Muscle of leg (tissue), 11 donors: ENCODE results near the gene KDSR. TPM values are rescaled to one million over a fixed set of nuclear protein-coding genes. Genes with fewer than 3 reads are reported as not detected.

ENCODE experiments used
- DNase-seq: peaks from one replicate; pipeline ENCODE4 v3.0.0; 2013
- H3K27ac ChIP-seq: one replicate; pipeline ENCODE4 v1.5.1; 2013; ENCODE audit warnings: mild to moderate bottlenecking, low read length, control low read depth
- H3K27me3 ChIP-seq: one replicate; pipeline ENCODE4 v1.6.1; 2013; ENCODE audit warnings: low read length; ENCODE audit not compliant: control insufficient read depth, insufficient read depth
- H3K36me3 ChIP-seq: one replicate; pipeline ENCODE4 v1.6.1; 2013; ENCODE audit warnings: low read length; ENCODE audit not compliant: control insufficient read depth, insufficient read depth
- H3K4me1 ChIP-seq: one replicate; pipeline ENCODE4 v1.6.1; 2013; ENCODE audit warnings: low read length; ENCODE audit not compliant: control insufficient read depth, insufficient read depth
- H3K4me3 ChIP-seq: one replicate; pipeline ENCODE4 v1.5.1; 2013; ENCODE audit warnings: low read length, control low read depth
- H3K9me3 ChIP-seq: replicated peaks from 2 replicates; pipeline ENCODE4 v1.6.1; 2013; ENCODE audit warnings: low read depth, low read length; ENCODE audit not compliant: control insufficient read depth
- WGBS: methylation state at CpG from one replicate; pipeline ENCODE4 v1.1.5; 2013; ENCODE audit warnings: missing lambda C conversion rate; ENCODE audit not compliant: insufficient coverage; 5-methylcytosine and 5-hydroxymethylcytosine counted together
- polyA plus RNA-seq, 8 donors: library from polyadenylated mRNA; unstranded; fragments of 120-200 nt; gene quantifications; one replicate each; pipeline versions ENCODE4 v1.2.1 to v1.2.3, GENCODE V29; 2013; ENCODE audit warnings: inconsistent platforms in 1 of 8, low replicate concordance in 1 of 8; ENCODE audit not compliant: insufficient read length in 8 of 8, insufficient read depth in 1 of 8
- total RNA-seq: library from RNA; stranded (reverse); fragments of 120-200 nt; gene quantifications from one replicate; pipeline ENCODE4 v1.2.4, GENCODE V29; 2013

Gene KDSR
- total and polyA plus RNA-seq, 9 donors, result 13.9 to 34.7 (median 24.7) TPM

- WGBS, result 21% methylated on average over 4 of the region's 14 CpGs
These were observed 81.9 kb downstream of the KDSR start for GRCh38 chr18:63284827-63285733.

GRCh38 chr18:63284173-63284799, 82.7 kb downstream of the KDSR start:
- H3K4me1 ChIP-seq, result peaks cover 27% of the 10 kb centered on the region
- no peaks in the 10 kb centered on the region for H3K27me3 ChIP-seq
- H3K4me3 ChIP-seq, result no peak overlapping the region
- peak overlapping the region; percentile 52 for H3K27ac ChIP-seq
- H3K36me3 ChIP-seq, result no peaks in the 10 kb centered on the region
- DNase-seq, result no peak
- no peaks in the 10 kb centered on the region for H3K9me3 ChIP-seq
- WGBS, result 80% methylated on average over 1 of the region's 5 CpGs

More at GRCh38 chr18:63284827-63285733, 81.9 kb downstream of the KDSR start:
- DNase-seq, result peak; percentile 87
- H3K27ac ChIP-seq, result peak overlapping the region; percentile 62
- no peaks in the 10 kb centered on the region for H3K27me3 ChIP-seq
- no peaks in the 10 kb centered on the region for H3K9me3 ChIP-seq
- no peaks in the 10 kb centered on the region for H3K36me3 ChIP-seq
- peaks cover 28% of the 10 kb centered on the region for H3K4me1 ChIP-seq
- H3K4me3 ChIP-seq, result no peak overlapping the region

- no peaks in the 10 kb centered on the region for H3K36me3 ChIP-seq
- no peaks in the 10 kb centered on the region for H3K27me3 ChIP-seq
- peaks cover 27% of the 10 kb centered on the region for H3K4me1 ChIP-seq
- DNase-seq, result peak; percentile 88
- peak overlapping the region; percentile 52 for H3K27ac ChIP-seq
- H3K9me3 ChIP-seq, result no peaks in the 10 kb centered on the region
- WGBS, result 44% methylated on average over 3 of the region's 16 CpGs
- H3K4me3 ChIP-seq, result no peak overlapping the region
These were observed 83.5 kb downstream of the KDSR start for GRCh38 chr18:63283305-63284094.

DNA sequence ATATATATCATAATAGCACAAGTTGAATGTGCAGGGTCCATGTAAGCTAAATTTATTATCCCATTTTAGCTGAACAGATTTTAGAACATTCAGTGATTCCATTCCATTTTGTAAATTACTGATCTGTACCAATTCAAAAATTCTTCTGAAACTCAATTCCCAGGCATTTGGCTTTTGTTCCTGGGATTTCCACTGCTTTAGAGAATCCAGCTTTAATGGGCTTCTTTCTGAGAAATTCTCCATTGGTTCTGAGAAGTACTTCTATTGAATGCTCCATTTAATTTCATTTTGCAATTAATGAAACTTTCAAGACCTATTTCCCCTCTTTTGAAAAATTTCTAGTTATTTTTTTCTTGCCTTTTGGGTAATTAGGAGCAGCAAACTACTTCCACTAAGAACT, 84.2 kb downstream of the KDSR start:
- H3K9me3 ChIP-seq, result no peaks in the 10 kb centered on the region
- peaks cover 27% of the 10 kb centered on the region for H3K4me1 ChIP-seq
- no peaks in the 10 kb centered on the region for H3K36me3 ChIP-seq
- no peak overlapping the region for H3K4me3 ChIP-seq
- DNase-seq, result peak; percentile 75
- H3K27ac ChIP-seq, result no peak overlapping the region
- H3K27me3 ChIP-seq, result no peaks in the 10 kb centered on the region

Other genes with a start within 250 kb of the KDSR start
- 19.8 TPM for gene BCL2, start 47.4 kb downstream of the KDSR start, total RNA-seq
- gene BCL2, start 47.4 kb downstream of the KDSR start, polyA plus RNA-seq, result 10 to 100 TPM; 13.0 to 22.3 (median 16.2) TPM
- gene VPS4B, start 55.3 kb upstream of the KDSR start, total RNA-seq, result 26.6 TPM
- 10 to 100 TPM; 19.6 to 35.0 (median 23.8) TPM for gene VPS4B, start 55.3 kb upstream of the KDSR start, polyA plus RNA-seq
- gene SERPINB5, start 109.8 kb upstream of the KDSR start, total RNA-seq, result not detected
- gene SERPINB5, start 109.8 kb upstream of the KDSR start, polyA plus RNA-seq, result 1 to 10 TPM in 1 of 8 donors, under 1 TPM in 2, not detected in 5; 0.26 to 4.3 (median 0.76) TPM
- gene SERPINB12, start 175.2 kb upstream of the KDSR start, total RNA-seq, result 0.62 TPM
- 1 to 10 TPM in 1 of 8 donors, under 1 TPM in 7; 0.23 to 1.3 (median 0.43) TPM for gene SERPINB12, start 175.2 kb upstream of the KDSR start, polyA plus RNA-seq
- not detected for gene SERPINB13, start 220.1 kb upstream of the KDSR start, total RNA-seq
- gene SERPINB13, start 220.1 kb upstream of the KDSR start, polyA plus RNA-seq, result 1 to 10 TPM in 1 of 8 donors, under 1 TPM in 2, not detected in 5; 0.04 to 3.1 (median 0.16) TPM